ENCODE data around the gene TNFSF9. TPM values are rescaled to one million over a fixed set of nuclear protein-coding genes. Genes with fewer than 3 reads are reported as not detected.

The TNFSF9 gene
- total RNA-seq, 3 donors from 2014 or later (not counting 1 experiment from before 2014, with no cell fraction given): 3.3 to 6.0 (median 5.6) TPM

- 36% methylated on average over 28 of the region's 31 CpGs for whole genome bisulfite sequencing (ENCODE audit: insufficient coverage)
- peak overlapping the region; percentile 62 for H3K4me3 ChIP-seq (ENCODE audit: low read length)
- H3K27me3 Mint-ChIP-seq (ENCODE audit: low read depth in 2 of 2): peaks cover 0 to 34% of the 10 kb centered on the region in 2 donors
- peaks cover 17% of the 10 kb centered on the region for H3K27me3 ChIP-seq (ENCODE audit: control insufficient read depth, insufficient read depth, low read length)
- H3K27ac ChIP-seq (ENCODE audit: low read length): peak overlapping the region; percentile 40
- H3K36me3 ChIP-seq (ENCODE audit: control insufficient read depth, insufficient read depth, low read length): no peaks in the 10 kb centered on the region
- ATAC-seq (no peak), DNase-seq (peak in 1 of 2 donors; percentile 52)
- intact Hi-C loops (cut with micrococcal nuclease): no loop called here
- peaks cover 17 to 45% of the 10 kb centered on the region in 2 donors for H3K4me1 Mint-ChIP-seq
- H3K4me1 ChIP-seq (ENCODE audit: control insufficient read depth, insufficient read depth, low read length): peaks cover 58% of the 10 kb centered on the region
- peak overlapping the region; percentile 81 for H3K4me3 Mint-ChIP-seq
- peak overlapping the region in 1 of 2 donors; percentile 56 for H3K27ac Mint-ChIP-seq
- H3K9me3 ChIP-seq (ENCODE audit: control insufficient read depth, insufficient read depth, low read length): no peaks in the 10 kb centered on the region
- H3K9me3 Mint-ChIP-seq: no peaks in the 10 kb centered on the region
- TF ChIP-seq CTCF (IDR thresholded peaks at IDR 0.05): no peak
- H3K36me3 Mint-ChIP-seq: no peaks in the 10 kb centered on the region
These were observed 1.6 kb downstream of the TNFSF9 start for GRCh38 chr19:6532244-6532999.

- H3K9me3 Mint-ChIP-seq: no peaks in the 10 kb centered on the region
These were observed 2.1 kb downstream of the TNFSF9 start for GRCh38 chr19:6533000-6533328.

GRCh38 chr19:6533746-6534418, 3.1 kb downstream of the TNFSF9 start:
- H3K27ac Mint-ChIP-seq: no peak overlapping the region
- Histone ChIP-seq H3K9me3 (ENCODE audit: control insufficient read depth, insufficient read depth, low read length) (no peaks in the 10 kb centered on the region), H3K27me3 (ENCODE audit: control insufficient read depth, insufficient read depth, low read length) (peaks cover 17% of the 10 kb centered on the region), H3K4me3 (ENCODE audit: low read length) (no peak overlapping the region), H3K27ac (ENCODE audit: low read length) (no peak overlapping the region), H3K4me1 (ENCODE audit: control insufficient read depth, insufficient read depth, low read length) (peaks cover 58% of the 10 kb centered on the region), H3K36me3 (ENCODE audit: control insufficient read depth, insufficient read depth, low read length) (no peaks in the 10 kb centered on the region)
- H3K4me1 Mint-ChIP-seq: peaks cover 17 to 45% of the 10 kb centered on the region in 2 donors
- no peaks in the 10 kb centered on the region for H3K36me3 Mint-ChIP-seq
- WGBS (ENCODE audit: insufficient coverage): 67% methylated on average over 10 of the region's 11 CpGs
- DNase-seq (no peak), ATAC-seq (no peak)
- H3K9me3 Mint-ChIP-seq: no peaks in the 10 kb centered on the region
- intact Hi-C loops (cut with micrococcal nuclease): no loop called here
- peaks cover 0 to 34% of the 10 kb centered on the region in 2 donors for H3K27me3 Mint-ChIP-seq (ENCODE audit: low read depth in 2 of 2)
- no peak overlapping the region for H3K4me3 Mint-ChIP-seq
- TF ChIP-seq CTCF (IDR thresholded peaks at IDR 0.05): no peak

More at GRCh38 chr19:6533000-6533328, 2.1 kb downstream of the TNFSF9 start:
- H3K36me3 Mint-ChIP-seq: no peaks in the 10 kb centered on the region
- intact Hi-C loops (cut with micrococcal nuclease): no loop called here
- no peak for ATAC-seq
- H3K27me3 Mint-ChIP-seq (ENCODE audit: low read depth in 2 of 2): peaks cover 0 to 34% of the 10 kb centered on the region in 2 donors
- peak overlapping the region; percentile 49 for H3K4me3 Mint-ChIP-seq
- H3K27ac ChIP-seq (ENCODE audit: low read length): peak overlapping the region; percentile 40
- no peaks in the 10 kb centered on the region for H3K36me3 ChIP-seq (ENCODE audit: control insufficient read depth, insufficient read depth, low read length)
- DNase-seq: no peak
- H3K9me3 ChIP-seq (ENCODE audit: control insufficient read depth, insufficient read depth, low read length): no peaks in the 10 kb centered on the region
- H3K27ac Mint-ChIP-seq: peak overlapping the region in 1 of 2 donors; percentile 56
- peak overlapping the region; percentile 62 for H3K4me3 ChIP-seq (ENCODE audit: low read length)
- H3K27me3 ChIP-seq (ENCODE audit: control insufficient read depth, insufficient read depth, low read length): peaks cover 17% of the 10 kb centered on the region
- peaks cover 64% of the 10 kb centered on the region for H3K4me1 ChIP-seq (ENCODE audit: control insufficient read depth, insufficient read depth, low read length)
- 49% methylated on average over 3 of the region's 3 CpGs for WGBS (ENCODE audit: insufficient coverage)
- TF ChIP-seq CTCF (IDR thresholded peaks at IDR 0.05): no peak
- peaks cover 17 to 45% of the 10 kb centered on the region in 2 donors for H3K4me1 Mint-ChIP-seq
